ENCODE results near the gene MMP11.

Gene MMP11

DNA sequence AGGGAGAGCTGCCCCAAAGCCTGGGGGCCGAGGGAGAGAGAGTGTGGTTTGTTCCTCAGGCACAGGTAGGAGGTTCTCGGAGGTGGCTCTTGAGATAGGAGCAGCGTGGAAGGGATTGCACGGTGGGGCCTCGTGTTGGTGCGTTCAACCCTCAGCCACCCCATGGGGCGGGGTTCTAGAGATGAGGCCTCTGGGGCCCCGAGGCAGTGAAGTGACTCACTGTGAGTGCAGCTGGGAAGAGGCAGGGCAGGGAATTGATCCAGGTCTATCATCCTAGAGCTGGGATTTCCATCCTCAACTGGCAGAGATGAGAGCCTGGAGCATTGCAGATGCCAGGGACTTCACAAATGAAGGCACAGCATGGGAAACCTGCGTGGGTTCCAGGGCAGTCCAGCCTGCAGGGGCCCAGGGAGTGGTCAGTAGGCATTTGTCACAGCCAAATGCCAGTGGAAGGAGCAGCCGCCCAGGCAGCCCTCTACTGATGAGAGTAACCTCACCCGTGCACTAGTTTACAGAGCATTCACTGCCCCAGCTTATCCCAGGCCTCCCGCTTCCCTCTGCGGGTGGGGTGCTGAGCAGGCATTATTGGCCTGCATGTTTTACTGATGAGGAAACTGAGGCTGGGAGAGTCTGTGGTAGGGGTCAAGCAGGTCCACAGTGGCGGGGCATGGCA lies 9.0 kb downstream of the MMP11 start:
- DNase-seq = no peak

DNA sequence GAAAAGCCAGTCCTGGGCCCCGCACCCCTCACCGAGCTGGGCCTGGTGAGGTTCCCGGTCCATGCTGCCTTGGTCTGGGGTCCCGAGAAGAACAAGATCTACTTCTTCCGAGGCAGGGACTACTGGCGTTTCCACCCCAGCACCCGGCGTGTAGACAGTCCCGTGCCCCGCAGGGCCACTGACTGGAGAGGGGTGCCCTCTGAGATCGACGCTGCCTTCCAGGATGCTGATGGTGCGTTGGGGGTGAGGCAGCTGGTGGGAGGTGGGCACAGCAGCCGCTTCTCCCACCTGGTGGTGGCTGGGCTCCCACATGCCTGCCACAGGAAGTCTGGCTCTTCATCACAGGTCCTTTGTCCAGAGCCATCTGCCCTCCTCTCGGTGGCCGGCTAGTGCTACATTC lies 9.6 kb downstream of the MMP11 start:
- no peak for DNase-seq

DNA sequence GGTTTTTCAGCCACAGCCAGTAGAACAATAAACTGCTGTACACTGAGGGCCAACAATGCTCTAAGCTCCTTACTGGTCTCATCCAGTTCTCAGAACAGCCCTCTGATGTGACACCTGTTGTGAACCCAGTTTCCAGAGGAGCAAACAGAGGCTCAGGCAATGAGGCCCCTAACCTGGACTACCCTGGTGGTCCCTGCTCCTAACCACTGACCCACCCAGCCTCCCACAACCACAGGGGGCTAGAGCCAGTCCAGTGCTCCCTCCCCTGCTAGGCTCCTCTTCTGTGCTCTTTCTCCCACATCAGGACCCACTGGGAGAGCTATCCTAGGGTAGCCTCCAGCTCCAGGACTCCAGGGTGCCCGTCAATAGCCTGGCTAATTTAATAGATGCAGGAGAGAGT lies 10.1 kb downstream of the MMP11 start:
- no peak for DNase-seq

DNA sequence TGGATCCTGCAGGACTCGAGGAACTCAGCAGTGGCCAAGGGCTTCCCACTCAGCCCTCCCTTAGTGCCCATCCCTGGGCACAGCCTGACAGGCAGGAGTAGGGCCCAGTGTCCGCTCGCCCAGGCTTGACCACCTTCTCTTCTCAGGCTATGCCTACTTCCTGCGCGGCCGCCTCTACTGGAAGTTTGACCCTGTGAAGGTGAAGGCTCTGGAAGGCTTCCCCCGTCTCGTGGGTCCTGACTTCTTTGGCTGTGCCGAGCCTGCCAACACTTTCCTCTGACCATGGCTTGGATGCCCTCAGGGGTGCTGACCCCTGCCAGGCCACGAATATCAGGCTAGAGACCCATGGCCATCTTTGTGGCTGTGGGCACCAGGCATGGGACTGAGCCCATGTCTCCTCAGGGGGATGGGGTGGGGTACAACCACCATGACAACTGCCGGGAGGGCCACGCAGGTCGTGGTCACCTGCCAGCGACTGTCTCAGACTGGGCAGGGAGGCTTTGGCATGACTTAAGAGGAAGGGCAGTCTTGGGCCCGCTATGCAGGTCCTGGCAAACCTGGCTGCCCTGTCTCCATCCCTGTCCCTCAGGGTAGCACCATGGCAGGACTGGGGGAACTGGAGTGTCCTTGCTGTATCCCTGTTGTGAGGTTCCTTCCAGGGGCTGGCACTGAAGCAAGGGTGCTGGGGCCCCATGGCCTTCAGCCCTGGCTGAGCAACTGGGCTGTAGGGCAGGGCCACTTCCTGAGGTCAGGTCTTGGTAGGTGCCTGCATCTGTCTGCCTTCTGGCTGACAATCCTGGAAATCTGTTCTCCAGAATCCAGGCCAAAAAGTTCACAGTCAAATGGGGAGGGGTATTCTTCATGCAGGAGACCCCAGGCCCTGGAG lies 10.9 kb downstream of the MMP11 start:
- DNase-seq = no peak

DNA sequence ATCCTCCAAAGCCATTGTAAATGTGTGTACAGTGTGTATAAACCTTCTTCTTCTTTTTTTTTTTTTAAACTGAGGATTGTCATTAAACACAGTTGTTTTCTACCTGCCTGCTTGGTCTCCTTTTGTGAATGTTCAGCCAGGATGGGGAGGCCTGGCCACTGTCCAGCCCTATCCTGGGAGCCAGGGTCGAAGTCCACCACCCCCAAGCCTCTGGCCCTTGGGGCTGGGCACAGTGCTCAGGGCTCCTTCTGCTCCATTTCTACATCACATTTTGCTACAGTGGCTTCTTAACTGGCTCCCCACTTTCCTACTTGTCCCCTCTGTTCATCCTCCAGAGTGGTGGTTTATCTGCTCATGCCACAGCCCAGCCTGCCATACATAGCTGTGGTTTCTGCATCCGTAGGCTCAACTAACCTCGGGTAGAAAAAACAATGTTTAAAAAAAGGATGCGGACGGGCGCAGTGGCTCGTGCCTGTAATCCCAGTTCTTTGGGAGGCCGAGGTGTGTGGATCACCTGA lies 11.6 kb downstream of the MMP11 start:
- peak; percentile 73 for DNase-seq

DNA sequence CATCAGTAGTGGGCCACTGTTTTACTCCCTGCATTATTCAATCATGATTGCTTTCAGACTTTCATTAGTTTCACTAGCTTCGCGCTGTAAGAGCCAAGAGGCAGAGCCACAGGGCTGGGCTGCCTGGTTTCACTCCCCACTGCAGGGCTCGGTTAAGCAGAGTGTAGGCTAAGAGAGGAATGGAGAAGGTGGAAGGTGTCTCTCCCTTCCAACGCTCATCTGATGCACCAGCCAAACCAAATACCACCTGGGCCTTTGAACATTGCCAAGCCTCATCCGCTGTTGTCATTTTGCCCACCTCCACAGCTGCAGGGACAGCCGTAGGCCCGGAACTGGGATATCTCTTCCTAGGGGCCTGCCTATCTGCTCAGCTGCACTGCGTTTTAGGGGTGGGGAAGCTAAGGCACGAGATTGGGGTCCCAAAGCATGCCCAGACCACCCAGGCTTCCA lies 13.6 kb downstream of the MMP11 start:
- DNase-seq = no peak

DNA sequence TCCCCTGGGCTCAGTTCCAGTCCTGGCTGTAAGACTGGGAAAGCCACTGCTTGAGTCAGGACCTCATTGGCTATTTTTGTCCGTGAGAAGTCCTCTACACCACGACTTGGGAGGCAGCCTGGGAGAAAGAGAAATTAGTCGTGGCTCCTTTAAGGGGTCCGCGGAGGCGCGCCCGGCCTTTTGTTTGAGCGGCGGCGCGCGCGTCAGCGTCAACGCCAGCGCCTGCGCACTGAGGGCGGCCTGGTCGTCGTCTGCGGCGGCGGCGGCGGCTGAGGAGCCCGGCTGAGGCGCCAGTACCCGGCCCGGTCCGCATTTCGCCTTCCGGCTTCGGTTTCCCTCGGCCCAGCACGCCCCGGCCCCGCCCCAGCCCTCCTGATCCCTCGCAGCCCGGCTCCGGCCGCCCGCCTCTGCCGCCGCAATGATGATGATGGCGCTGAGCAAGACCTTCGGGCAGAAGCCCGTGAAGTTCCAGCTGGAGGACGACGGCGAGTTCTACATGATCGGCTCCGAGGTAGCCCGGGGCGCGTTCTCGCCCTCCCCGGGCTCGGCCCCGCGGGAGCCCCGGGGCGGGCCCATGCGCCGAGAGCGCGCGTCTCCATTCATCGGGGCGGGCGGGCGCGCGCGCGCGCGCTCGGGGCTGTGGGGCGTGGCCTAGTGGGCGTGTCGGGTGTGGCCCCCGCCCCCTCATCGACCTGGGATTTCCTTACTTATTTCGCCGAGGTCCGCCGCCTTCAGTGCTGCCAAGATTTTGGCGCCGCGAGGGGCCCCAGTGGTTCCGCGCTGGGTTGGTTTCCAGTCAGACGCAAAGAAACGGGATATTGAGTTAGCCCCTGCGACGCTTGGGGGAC lies 14.3 kb downstream of the MMP11 start, which contains the start of gene SMARCB1:
Gene SMARCB1, plus strand, starts transcription at position 215 of the 848 bp plus-strand sequence. Its CDS starts 204 bp downstream, at position 419.
- peak; percentile 96 for DNase-seq

DNA sequence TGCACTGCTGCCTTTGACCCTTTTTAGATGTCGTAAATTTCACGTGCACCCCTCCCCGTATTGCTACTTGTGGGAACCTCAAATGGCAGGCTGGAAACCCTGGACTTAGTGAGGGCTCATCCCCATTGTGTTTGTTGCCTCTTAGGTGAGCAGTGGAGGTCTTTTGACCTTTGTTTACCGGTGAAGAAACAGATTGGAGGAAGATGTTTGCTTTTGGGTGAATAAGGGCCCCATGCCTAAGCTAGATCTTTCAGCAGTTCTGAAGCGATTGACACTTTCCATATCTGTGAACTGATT lies 14.9 kb downstream of the MMP11 start:
- DNase-seq = no peak

DNA sequence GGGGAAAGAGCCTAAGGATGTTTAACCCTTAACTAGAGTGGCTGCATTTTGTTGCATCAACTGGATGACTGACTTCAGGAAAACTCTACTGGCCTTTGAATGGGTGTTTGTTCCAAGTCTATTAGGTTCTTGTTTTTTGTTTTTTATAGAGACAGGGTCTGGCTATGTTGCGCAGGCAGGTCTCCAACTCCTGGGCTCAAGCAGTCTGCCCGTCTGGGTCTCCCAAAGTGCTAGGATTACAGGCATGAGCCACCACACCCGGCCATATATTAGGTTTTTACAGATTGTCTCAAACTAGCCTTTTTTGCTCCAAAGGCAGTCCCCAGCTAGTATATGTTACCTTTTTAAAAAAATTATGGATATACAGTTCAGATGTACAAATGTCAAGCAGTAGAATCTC lies 15.3 kb downstream of the MMP11 start:
- DNase-seq = no peak

DNA sequence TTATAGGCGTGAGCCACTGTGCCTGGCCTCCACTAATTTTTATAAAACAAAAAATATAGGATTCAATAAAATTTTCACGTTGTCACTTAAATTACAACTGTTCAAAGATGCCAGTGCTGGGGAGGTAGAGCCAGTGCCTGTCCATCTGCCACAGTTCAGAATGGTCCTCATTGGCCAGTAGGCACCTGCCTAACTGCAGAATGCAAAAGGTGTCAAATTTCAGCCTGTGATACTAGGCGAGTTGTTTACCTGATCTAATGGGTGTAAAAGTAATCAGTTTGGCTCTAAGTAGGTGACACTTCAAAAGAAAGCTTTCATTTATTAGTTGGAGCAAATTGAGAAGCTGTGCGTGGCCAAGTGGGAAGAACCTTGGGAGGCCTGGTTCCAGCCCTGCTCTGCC lies 16.5 kb downstream of the MMP11 start:
- no peak for DNase-seq

DNA sequence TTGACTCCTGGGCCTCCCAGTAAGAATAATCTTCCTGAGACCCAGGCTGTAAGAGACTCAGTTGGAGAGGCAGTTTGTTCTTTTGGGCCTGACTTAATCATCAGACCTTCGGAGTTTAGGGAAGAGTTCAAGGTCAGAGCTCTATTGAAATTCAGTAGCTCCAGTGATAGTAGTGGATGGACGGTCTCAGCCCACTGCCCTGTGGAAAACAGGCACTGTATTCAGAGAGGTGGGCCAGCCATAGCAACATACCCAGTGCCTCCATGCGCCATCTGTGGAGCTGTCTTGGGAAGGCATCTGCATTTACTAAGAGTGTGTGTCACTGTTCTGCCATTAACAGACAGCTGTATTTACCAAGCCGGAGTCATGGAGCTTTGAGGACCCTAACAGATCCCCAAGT lies 17.0 kb downstream of the MMP11 start:
- DNase-seq = peak; percentile 39

DNA sequence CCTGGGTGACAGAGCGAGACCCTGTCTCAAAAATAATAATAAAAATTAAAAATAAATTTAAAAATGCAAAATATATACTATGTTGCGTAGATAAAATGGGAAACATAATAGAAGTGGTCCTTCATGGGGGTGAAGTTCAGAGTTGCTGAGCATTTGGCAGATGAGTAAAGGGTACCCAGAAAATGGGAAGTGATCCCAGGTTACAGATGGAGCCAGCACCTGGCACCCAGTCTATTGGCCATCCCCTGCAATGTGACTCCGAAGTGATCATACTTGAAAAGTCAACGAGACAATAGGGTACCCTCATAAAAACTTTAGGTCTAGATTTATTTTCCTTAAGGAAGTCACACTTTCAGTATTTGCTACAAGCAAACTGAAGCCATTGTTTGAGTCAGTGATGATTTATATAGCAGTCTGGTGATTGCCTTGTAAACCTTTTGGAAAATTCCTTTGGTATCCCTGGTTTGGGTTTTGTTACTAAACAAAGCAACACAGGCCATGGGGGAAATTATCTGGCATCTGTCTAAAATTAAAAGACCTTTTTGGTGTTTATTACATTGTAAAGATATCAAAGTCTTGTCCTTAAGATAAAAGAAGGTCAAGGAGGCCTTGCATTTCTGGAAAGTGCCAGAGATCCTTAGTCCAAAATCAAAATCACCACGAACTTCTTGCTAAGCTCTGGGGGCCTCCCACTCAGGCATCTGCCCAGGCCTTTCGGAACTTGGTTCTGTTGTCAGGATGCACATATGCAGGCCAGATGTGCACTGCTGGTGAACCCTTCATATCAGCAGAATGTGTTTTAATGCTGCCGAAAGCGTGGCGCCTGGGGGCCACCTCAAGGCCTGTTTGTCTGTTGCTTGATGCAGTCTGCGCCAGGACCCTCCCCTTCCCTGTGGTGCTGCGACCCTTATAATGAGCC lies 18.4 kb downstream of the MMP11 start:
- DNase-seq = no peak

DNA sequence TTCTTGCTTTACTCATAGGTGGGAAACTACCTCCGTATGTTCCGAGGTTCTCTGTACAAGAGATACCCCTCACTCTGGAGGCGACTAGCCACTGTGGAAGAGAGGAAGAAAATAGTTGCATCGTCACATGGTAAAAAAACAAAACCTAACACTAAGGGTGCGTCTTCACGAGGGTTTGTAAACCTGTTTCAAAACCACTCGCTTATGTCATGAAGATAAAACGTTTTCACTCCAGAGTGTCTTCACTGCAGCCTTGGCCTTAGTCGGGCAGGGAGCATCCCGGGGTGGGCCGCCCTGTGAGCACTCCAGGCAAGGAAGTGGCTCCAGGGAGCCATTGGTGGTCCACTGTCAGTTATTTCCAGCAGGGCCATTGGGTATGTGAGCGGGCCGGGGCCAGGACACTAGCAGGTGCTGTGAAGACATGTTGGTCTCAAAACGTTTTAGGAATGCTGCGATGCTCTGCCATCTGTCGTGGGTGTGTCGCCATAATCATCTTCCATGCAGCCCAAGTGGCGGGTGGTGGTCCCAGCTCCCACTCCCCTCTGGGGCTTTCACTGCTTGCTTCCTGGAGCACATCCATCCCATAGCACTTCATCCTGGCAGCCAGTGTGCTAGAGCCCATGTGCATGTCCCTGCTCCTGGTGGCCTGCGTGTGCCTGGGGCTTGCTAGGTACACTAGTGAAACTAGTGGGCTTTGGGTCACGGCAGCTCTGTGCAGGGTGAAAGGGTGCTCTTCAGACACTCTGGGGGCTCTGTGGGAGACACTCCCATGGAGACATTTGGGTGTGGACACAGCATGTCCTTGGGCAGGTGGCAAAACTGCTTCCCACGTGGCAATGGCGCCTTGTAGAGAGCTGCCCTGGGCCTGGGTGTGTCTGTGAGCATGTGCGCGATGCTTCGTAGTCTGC lies 19.3 kb downstream of the MMP11 start:
- no peak for DNase-seq

DNA sequence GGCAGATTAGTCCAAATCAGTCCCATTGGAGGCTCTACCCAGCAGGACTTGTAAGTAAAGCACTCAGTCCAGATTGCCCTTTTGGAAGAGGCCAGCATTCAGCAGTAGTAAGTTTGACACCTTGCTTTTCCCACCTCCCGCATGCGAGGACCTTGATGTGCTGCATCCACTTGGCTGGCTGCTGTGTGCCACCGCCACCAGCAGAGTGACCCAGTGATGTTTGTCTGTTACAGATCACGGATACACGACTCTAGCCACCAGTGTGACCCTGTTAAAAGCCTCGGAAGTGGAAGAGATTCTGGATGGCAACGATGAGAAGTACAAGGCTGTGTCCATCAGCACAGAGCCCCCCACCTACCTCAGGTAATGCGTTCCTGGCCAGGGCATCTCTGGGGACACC lies 20.7 kb downstream of the MMP11 start:
- no peak for DNase-seq

DNA sequence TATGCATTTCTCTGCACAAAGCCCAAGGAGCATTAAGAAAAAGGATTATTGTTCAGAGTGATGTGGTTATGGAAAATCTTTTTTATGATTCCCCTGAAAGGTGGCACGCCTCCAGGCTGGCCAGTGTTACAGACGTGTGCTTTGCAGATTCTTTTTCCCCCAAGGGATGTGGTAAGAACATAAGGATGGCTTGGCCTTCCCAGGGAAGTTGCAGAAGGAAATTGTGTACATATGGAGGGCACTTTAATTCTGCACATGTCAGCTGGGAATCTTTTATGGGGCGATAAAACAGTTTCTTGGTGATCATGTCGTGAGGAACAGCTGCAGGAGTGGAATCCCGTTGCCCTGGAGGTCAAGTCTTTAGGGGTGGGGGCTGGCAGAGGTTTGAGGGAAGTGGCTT lies 23.8 kb downstream of the MMP11 start:
- DNase-seq = no peak

DNA sequence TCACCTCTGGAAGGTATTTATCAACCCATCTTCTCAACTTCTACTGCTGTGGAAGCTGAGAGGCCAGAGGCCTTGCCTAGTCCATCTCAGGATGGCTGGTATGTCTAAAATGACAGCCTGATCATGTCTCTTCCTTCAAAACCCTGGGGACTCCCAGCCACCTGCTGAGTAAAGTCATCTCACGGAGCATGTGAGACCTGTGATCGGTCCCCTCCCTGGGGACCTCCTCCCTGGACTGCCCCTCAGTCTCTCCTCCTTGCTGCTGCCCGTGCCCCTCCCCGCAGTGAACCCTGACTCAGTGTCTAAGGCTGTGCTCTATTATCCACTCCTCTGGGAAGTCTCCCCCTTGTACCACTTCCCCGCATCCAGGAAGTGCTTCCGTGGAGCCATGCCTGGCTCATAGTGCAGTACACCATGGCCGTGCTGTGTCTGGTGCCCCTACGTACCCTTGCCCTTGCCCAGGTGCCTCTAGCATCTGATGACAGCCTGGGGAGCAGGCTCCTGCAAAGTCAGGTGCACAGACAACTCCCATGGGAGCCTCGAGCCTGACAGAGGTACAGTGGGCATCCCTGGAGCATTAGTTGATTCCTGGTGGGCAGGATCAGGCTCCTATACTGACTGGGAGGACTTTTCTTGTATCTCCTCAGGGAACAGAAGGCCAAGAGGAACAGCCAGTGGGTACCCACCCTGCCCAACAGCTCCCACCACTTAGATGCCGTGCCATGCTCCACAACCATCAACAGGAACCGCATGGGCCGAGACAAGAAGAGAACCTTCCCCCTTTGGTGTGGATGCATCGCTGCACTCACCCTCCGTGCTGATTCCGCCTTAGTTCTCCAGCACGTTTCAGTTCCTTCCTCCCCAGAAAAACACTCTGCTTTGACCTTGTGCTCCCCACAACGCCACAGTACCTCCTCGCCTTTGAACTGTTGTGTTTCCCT lies 27.9 kb downstream of the MMP11 start:
- no peak for DNase-seq

DNA sequence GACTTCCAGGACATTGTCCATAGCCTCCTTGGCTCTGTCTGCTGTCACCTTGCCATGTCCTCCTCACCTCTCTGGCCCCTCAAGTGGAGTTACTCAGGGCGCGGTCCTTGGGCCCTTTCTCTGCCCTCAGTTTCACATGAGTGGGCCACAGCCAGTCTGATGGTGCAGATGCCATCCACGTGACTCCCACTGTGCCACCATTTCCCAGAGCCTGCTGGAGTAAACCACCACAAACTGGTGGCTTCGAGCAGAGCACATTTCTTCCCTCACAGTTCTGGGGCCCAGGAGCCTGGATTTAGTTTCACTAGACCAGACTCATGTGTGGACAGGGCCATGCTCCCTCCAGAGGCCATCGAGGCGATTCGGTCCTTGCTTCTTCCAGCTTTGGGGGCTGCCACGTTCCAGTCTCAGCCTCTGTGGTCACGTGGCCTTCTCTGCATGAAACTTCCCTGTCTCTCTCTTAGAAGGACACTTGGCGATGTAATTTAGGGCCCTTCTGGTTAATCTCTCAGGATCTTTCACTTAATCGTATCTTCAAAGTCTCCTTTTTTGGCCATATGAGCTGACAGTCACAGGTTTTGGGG lies 28.7 kb downstream of the MMP11 start:
- DNase-seq = no peak

DNA sequence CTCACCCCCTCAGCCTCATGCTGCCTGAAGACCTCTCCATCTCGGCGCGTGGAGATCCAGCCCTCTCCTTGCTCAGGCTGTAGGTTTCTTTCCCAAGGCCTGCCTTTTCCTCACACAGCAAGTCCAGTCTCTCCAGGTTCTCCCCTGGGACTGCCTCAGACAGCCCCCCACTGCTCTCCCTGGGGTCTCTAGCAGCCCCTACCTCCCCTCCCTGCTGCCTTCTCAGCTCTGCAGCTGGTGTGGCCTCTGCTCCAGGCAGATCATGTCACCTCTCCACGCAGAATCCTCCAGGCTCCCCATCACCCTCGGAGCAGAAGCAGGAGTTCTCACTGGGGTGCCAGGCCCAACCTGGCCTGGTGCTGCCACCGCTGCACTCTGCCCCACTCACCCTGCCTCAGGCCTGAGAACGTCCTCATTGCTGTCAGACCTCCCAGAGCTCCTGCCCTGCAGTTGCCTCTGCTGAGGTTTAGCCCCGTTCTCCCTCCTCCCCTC lies 29.3 kb downstream of the MMP11 start:
- no peak for DNase-seq
